Activated CD4-positive, CD25-positive, alpha-beta regulatory T cell treated with anti-CD3 and anti-CD28 coated beads, Interleukin-2, amount 50 U/mL, for 24 hours (primary cell): ENCODE data around the gene KIF18B.

Source experiments
- ATAC-seq, 2 donors: fragments of 150-1000 bp; cut with Tn5 transposase; one replicate each; pipeline ENCODE4 v1.10.0; 2021; ENCODE audit warnings: mild to moderate bottlenecking in 1 of 2, moderate library complexity in 1 of 2

KIF18B gene

DNA sequence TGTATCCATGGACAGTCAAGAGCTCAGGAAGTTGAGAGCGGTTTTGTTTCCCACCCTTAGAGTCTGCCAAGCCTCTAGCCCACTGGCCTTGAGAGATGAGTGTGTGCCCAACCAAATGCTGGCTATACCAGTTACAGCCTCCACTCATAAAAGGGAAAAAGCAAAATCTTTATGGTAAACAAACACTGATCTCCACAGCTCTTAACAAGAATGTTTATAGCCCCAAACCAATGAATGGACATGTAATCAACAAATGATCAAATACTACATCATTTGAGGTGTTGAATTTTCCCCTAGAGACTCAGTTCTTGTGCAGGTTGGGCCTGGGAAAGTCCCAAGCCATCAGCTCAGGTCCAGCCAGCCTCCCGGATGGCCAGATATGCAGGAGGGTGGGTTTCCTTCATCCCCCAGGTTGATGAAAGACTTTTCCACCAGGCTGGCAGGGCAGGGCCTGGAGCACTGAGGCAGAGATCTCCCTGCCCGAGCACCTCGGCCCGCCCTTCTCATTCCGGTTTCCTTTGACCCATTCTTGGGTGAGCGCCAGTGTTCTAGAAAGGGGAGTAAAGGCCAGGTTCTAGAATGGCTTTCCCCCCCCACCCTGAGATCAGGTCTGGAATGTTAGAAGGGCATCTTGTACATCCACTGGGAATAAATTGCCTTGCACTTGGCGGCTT lies 44.4 kb downstream of the KIF18B start:
- ATAC-seq = no peak

DNA sequence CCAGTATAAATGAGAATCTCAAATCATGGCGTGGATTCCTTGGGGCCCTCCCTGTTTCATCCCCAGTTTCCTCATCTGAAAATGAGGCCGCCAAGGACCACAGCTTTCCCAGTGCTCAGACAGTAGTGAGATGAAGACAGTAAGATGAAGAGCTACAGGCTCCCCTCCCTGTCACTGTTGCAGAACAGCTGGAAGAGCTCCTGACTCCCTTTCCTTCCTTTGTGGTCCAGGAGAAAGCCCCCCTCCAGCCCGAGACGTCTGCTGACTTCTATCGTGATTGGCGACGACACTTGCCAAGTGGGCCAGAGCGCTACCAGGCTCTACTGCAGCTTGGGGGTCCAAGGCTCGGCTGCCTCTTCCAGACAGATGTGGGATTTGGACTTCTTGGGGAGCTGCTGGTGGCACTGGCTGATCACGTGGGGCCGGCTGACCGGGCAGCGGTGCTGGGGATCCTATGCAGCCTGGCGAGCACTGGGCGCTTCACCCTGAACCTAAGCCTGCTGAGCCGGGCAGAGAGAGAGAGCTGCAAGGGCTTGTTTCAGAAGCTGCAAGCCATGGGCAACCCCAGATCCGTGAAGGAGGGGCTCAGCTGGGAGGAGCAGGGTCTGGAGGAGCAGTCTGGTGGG lies 45.3 kb downstream of the KIF18B start:
- no peak for ATAC-seq

DNA sequence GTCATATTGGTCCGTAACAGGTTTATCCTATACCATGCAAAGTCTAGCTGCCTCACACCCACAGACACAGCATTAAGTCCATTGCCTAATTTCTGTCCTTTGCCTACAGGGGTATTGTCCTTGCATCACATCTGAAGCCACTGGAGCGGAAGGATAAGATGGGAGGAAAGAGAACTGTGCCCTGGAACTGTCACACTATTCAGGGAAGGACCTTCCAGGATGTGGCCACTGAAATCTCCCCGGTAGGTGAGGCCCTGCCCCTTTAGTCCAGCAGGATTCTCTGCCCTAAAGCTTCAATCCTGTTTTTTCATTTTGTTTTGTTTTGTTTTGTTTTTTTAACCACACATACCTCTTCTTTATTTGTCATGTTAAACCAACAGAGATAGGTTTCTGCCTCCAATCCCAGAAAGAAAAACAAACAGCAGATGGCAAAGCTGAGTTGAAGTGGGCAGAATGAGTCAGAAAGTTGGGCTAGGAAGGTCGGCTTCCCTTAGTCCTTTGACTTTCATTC lies 46.1 kb downstream of the KIF18B start:
- ATAC-seq = no peak

DNA sequence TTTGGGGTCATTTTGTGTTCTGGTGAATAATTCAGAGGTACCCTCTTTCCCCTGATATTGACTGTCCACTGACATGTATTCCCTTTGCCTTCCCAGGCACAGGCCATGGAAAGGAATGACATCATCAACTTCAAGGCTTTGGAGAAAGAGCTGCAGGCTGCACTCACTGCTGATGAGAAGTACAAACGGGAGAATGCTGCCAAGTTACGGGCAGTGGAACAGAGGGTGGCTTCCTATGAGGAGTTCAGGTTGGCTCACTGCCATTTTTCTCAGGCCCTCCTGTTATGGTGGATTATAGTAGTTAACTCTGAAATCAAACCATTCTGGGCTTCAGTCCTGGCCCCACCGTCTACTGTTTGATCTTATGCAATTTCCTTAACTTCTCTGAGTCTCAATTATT lies 46.7 kb downstream of the KIF18B start:
- no peak for ATAC-seq

DNA sequence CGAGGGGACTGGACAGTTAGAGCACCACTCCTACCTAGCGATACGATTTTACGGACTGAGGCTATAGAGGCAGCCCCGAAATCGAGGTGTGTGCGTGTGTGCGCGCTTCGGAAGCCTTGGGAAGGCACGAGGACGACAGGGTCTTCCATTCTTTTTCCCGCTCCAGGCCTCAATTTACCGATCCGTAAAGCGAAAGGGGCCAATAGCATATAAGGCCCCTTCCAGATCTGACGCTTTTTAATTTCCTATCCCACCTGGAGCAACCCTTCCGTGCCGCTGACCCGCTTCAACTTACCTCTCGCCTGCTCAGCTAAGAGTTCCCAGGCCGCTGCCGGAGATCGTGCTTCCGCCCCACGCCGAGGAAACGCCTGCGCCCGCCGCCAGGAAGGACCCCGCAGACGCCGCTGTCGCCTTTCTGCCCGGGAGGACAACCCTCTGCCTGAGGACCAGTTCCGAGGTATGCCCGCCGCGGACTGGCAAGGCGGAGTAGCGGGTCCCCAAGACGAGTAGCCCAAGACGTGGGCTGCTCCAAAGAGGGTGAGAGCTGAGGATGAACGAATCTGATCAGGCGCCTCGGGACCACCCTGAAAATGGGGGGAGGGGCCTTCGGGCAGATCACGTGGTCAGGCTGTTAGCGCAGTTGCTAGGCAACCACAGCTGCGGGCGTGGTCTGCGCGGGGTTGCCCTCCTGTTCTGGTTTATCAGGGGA lies 48.3 kb downstream of the KIF18B start, which contains the start of gene EFTUD2:
TSS of gene EFTUD2 (minus strand) at position 372 of the 709 bp plus-strand sequence. CDS start 4,924 bp downstream, outside the sequence.
- peak; percentile 88 to 90 for ATAC-seq

DNA sequence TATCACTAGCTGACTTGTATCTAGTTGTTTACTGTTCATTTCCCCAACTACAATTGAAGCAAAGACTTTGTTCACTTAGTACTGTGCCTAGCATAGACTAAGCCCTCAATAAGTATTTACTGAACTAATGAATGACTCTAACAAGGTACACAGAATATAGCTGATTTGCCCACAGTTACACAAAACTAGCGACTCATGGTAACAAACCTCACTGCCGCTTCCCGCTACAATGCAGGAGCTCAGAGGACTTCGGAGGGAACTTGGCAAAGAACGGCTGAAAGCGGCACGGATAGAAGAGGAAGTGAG lies 48.9 kb downstream of the KIF18B start:
- no peak for ATAC-seq

DNA sequence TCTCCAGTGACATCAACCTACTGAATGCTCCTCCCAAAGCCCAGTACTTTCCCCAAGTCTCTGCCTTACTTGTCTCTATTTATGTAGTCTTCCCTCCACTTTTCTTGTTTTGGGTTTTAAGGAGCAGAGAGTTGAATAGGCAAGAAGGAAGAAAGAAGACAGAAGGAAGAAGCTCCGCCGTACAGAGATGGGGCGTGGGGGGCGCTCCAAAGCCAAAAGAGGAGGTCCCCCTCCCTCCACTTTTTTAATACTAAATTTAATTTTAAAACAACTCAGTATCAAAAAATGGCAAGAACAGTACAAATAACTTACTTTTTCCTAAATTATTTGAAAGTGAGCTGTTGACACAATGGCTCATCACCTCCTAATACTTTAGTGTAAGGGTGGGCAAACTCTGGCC lies 52.9 kb downstream of the KIF18B start:
- ATAC-seq = no peak

DNA sequence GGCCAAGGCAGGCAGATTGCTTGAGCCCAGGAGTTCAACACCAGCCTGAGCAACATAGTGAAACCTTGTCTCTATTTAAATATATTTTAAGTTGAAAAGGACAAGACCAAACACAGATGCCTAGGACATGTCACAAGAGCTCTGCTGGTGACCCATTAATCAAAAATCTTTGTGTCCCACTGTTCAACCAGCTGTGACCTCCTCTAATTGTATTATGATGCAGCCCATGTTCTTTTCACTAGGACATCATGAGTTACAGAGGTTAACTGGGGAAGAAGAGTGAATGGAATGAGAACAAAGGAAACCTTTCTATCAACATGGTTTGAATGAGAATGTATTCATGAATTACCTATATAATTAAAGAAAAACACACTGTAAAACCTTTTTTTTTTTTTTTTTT lies 55.3 kb downstream of the KIF18B start:
- ATAC-seq = no peak

DNA sequence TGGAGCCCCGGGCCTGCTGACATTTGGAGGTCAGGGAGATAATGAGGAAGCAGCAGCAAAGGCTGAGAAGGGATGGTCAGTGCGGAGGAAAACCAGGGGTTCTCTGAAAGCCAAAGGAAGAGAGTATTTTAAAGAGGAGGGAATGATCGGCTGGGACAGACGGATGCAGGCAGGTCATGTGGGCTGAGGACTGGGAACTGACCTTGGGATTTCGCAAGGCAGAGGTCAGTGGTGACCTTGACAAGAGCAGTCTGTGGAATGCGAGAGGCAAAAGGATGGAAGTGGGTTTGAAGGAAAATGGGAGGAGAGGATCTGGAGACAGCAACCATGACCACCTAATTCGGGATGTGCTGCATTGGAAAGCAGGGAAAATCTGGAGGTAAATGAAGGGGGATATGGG lies 58.6 kb downstream of the KIF18B start:
- ATAC-seq = no peak

DNA sequence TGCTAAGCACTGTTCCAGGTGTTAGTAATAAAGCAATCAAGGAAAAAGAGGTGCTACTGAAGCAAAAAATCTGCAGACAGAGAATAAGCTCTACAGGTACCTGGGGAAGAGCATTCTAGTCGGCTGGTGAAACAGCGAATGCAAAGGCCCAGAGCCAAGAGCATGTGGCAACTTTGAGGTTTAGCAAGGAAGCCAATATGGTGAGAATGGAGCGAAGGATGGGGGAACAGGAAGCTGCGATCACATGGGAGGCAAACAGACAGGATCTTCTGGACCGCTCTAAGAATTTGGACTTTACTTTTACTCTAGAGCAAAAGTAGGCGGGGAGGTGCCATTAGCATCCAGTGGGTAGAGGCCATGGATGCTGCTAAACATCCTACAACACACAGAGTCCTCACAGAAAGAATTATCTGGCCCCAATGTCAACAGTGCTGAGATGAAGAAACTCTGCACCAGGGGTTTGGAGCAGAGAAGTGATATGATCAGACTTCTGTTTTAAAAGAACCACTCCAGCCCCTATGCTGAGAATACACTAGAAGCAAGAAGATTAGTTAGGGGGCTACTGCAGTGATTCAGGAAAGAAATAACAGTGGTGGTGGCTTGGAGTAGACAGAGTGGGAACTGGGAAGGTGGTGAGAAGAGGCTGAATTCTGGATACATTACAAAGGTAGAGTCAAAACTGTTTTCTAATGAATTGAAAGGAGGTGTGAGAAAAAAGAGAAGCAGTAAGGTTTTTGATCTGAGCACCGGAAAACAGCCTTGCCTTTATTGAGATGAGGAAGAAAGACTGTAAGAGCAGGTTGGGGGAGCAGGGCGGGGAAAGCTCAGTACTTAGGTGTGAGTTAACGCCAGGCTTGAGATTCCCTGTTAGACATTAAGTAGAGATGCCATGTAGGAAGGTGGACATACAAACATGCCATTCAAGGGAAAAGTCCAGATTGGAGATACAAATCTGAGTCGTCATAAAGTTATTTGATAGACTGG lies 59.3 kb downstream of the KIF18B start:
- no peak for ATAC-seq

DNA sequence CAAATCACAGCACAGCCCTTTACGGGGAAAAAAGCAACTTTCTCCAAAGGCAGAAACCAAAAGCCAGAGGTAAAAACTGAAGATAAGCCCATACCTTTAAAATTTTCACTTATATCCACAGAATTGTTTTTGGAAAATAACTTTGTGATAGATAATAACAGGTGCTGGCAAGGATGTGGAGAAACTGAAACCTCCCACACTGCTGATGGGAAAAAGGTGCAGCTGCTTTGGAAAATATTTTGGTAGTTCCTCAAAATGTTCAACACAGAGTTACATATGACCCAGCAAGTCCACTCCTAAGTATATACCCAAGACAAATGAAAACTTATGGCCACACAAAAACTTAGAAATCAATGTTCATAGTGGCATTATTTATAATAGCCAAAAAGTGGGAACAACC lies 60.6 kb downstream of the KIF18B start:
- no peak for ATAC-seq

DNA sequence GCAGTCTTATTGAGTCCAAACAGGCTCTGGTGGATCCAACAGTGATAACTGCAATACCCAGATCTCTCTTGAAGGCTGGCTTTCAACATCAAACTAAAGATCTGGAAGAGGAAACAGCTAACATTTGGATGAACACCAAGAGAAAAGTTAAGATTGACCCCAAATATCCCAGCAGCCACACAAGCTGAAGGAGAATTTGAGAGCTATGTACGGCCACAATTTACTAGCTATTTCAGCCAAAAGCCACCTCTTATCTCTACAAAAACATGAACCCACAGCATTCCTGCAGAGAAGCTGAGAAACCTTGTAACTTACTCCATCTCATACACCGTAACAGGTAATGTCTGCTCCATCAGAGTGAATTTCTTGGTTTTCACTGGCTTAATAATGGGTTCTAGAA lies 62.6 kb downstream of the KIF18B start:
- no peak for ATAC-seq

DNA sequence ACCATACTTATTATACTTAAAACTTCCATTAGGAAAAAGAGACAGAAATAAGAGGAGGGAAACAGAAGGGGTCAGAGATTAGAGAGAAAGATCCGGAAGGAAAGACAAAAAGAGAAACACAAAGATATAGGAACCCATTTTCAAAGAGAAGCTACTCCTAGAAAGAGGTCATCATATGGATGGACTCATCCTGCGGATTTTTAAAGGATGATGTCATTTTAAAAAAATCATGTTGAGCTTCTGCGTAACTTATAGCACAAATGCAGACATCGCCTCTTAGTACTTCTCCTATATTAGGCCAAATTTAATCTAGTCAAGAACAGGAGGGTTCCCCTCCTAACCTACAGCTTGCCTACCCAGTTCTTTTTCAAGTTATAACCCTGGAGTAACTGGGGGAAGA lies 66.4 kb downstream of the KIF18B start:
- no peak for ATAC-seq

DNA sequence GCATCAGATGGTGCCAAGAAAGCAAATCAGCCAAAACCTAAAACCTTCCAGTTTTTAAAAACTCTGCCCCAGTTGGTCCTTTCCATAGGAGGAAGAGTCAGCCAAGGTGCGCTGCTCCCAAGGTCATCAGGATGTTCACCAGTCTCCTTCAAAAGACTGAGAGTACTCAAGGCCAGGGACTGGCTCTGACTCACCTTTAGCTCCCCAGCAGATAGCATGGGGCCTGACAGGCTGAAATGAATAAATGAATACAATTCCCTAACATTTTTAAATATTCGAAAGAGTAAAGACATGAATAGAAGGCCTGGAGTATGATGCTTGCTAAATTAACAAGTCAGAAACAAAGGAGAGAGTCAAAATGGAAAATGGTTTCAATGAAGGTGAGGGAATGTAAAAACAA lies 67.5 kb downstream of the KIF18B start:
- ATAC-seq = no peak

DNA sequence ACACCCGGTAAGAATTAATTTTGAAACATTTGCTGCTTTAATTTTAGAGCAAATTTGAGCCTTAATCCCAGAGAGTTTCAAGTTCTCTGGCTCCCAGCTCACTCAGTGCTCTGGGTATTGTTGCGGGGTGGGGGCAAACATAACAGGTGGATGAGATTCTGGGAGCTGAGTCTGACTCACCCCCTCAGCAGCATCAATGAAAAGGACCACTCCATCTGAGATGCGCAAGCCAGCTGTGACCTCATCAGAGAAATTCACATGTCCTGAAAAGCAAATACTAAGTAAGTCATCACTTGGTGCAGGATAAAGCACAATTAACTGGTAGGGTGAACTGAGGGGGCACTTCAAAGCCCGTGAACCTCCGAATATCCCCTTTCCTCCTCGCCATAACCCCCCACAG lies 68.2 kb downstream of the KIF18B start:
- ATAC-seq = no peak

DNA sequence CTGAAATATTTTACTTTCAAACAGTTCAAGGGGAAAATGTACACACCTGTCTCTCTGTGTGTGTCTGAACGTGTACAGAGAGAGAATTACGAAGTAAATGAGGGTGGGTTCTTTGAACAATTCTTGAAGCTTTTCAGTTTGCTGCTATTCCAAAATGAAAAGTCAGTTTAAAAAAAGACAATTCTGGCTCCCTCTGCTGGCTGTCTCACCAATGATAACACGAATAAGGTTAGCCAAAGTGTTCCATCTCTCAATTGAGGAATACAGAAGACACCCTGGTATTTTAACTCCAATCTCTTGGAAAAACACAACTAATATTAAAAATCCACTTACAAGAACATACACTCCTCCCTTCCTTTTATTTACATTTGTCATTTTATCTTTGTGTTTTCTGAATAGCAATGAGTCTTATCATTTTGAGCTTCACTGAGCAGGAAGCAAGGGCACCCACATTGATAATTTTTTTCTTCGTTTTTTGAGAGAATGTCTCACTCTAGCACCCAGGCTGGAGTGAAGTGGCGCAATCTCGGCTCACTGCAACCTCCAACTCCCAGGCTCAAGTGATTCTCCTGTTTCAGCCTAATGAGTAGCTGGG lies 68.8 kb downstream of the KIF18B start:
- ATAC-seq = no peak

DNA sequence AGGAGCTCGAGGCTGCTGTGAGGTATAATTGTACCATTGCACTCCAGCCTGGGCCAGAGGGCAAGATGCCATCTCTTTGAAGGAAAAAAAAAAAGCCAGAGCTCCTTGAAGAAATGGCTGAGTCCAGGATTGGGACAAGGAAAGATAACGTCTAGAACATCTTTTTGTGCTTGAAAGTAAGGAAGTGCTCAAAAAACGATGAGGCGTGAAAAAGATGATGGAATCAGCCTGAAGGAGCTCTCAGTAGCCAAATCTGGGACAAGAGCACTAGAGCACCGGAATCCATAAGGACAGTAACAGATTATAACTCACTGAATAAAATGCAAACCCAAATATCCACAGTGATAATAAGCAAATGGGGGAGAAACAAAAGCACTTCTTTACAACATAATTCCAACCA lies 70.5 kb downstream of the KIF18B start:
- no peak for ATAC-seq

DNA sequence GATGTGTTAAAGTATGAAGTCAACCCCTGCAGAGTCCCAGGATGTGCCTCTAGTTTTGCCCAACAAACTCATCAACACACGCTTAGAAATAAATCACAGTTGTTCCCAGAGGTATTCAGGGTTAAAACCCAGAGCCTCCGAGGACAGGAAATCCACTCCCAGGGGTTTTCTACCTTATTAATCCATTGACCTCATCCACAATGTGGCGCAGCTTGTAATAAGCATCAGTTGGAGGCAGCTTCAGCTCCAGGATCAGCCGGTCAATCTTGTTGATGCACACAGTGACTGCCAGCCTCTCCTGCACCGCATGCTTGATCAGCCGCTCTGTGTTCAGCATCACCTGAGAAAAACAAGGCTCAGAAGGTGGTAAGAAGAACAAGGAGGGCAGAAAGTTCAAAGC lies 71.8 kb downstream of the KIF18B start:
- ATAC-seq = no peak
